HUES64 (cell line): ENCODE measurements around the gene UVRAG.

Experiments used
- H3K27ac ChIP-seq: 2 replicates; pipeline ENCODE4 v1.7.0; 2013; ENCODE audit warnings: low read depth, low read length, inconsistent platforms
- H3K27me3 ChIP-seq: 2 replicates; pipeline ENCODE4 v1.6.1; 2013; ENCODE audit warnings: mild to moderate bottlenecking, low read length; ENCODE audit not compliant: insufficient read depth
- H3K36me3 ChIP-seq: 2 replicates; pipeline ENCODE4 v1.6.1; 2013; ENCODE audit warnings: mild to moderate bottlenecking, low read length; ENCODE audit not compliant: insufficient read depth
- H3K4me1 ChIP-seq: 2 replicates; pipeline ENCODE4 v1.6.1; 2013; ENCODE audit warnings: mild to moderate bottlenecking, low read length, moderate library complexity; ENCODE audit not compliant: insufficient read depth
- H3K4me3 ChIP-seq: 2 replicates; pipeline ENCODE4 v1.5.1; 2013; ENCODE audit warnings: mild to moderate bottlenecking, low read length, moderate library complexity
- H3K9ac ChIP-seq: 2 replicates; pipeline ENCODE4 v1.6.1; 2013; ENCODE audit warnings: mild to moderate bottlenecking, low read depth, low read length
- H3K9me3 ChIP-seq: 2 replicates; pipeline ENCODE4 v1.6.1; 2013; ENCODE audit warnings: low read depth, low read length; ENCODE audit not compliant: insufficient read depth
- WGBS: fragments of 150-250, 120-280 bp; methylation state at CpG from one replicate; pipeline ENCODE4 v1.1.7; 2013; ENCODE audit warnings: missing lambda C conversion rate; 5-methylcytosine and 5-hydroxymethylcytosine counted together

UVRAG gene

GRCh38 chr11:75775056-75775455 lies 40.0 kb upstream of the UVRAG start:
- H3K9me3 ChIP-seq, result no peaks in the 10 kb centered on the region
- no peak overlapping the region for H3K27ac ChIP-seq
- no peak overlapping the region for H3K4me3 ChIP-seq
- H3K27me3 ChIP-seq, result peaks cover 24% of the 10 kb centered on the region
- no peak overlapping the region for H3K9ac ChIP-seq
- WGBS, result 76% methylated on average over 3 of the region's 3 CpGs
- no peaks in the 10 kb centered on the region for H3K4me1 ChIP-seq
- no peaks in the 10 kb centered on the region for H3K36me3 ChIP-seq

GRCh38 chr11:75776546-75776945 lies 38.5 kb upstream of the UVRAG start:
- Histone ChIP-seq H3K27me3 (peaks cover 9% of the 10 kb centered on the region), H3K9me3 (no peaks in the 10 kb centered on the region), H3K4me3 (no peak overlapping the region), H3K36me3 (no peaks in the 10 kb centered on the region), H3K27ac (no peak overlapping the region), H3K9ac (no peak overlapping the region), H3K4me1 (no peaks in the 10 kb centered on the region)
- 92% methylated on average over 4 of the region's 4 CpGs for WGBS

- H3K27ac ChIP-seq, result no peak overlapping the region
- no peaks in the 10 kb centered on the region for H3K9me3 ChIP-seq
- H3K27me3 ChIP-seq, result no peaks in the 10 kb centered on the region
- 94% methylated on average over 13 of the region's 13 CpGs for WGBS
- no peak overlapping the region for H3K4me3 ChIP-seq
- no peaks in the 10 kb centered on the region for H3K36me3 ChIP-seq
- no peaks in the 10 kb centered on the region for H3K4me1 ChIP-seq
- H3K9ac ChIP-seq, result no peak overlapping the region
These were observed 37.4 kb upstream of the UVRAG start for GRCh38 chr11:75777461-75778110.

GRCh38 chr11:75778962-75779361 lies 36.0 kb upstream of the UVRAG start:
- 90% methylated on average over 5 of the region's 5 CpGs for WGBS
- no peaks in the 10 kb centered on the region for H3K36me3 ChIP-seq
- no peaks in the 10 kb centered on the region for H3K9me3 ChIP-seq
- H3K4me1 ChIP-seq, result no peaks in the 10 kb centered on the region
- no peak overlapping the region for H3K4me3 ChIP-seq
- H3K27me3 ChIP-seq, result no peaks in the 10 kb centered on the region
- no peak overlapping the region for H3K9ac ChIP-seq
- H3K27ac ChIP-seq, result no peak overlapping the region

GRCh38 chr11:75779960-75780359 lies 35.0 kb upstream of the UVRAG start:
- H3K4me1 ChIP-seq, result no peaks in the 10 kb centered on the region
- H3K27ac ChIP-seq, result no peak overlapping the region
- 90% methylated on average over 2 of the region's 2 CpGs for WGBS
- H3K36me3 ChIP-seq, result no peaks in the 10 kb centered on the region
- H3K4me3 ChIP-seq, result no peak overlapping the region
- H3K9ac ChIP-seq, result no peak overlapping the region
- H3K9me3 ChIP-seq, result no peaks in the 10 kb centered on the region
- no peaks in the 10 kb centered on the region for H3K27me3 ChIP-seq

- Histone ChIP-seq H3K4me3 (no peak overlapping the region), H3K27ac (no peak overlapping the region), H3K9ac (no peak overlapping the region), H3K27me3 (no peaks in the 10 kb centered on the region), H3K9me3 (no peaks in the 10 kb centered on the region), H3K4me1 (no peaks in the 10 kb centered on the region), H3K36me3 (no peaks in the 10 kb centered on the region)
- WGBS, result 91% methylated on average over 3 of the region's 3 CpGs
These were observed 34.1 kb upstream of the UVRAG start for GRCh38 chr11:75780888-75781287.

- Histone ChIP-seq H3K9ac (no peak overlapping the region), H3K4me3 (no peak overlapping the region), H3K27ac (no peak overlapping the region), H3K27me3 (no peaks in the 10 kb centered on the region), H3K9me3 (no peaks in the 10 kb centered on the region), H3K4me1 (no peaks in the 10 kb centered on the region), H3K36me3 (no peaks in the 10 kb centered on the region)
- 94% methylated on average over 7 of the region's 7 CpGs for WGBS
These were observed 33.7 kb upstream of the UVRAG start for GRCh38 chr11:75781296-75781695.

- H3K27ac ChIP-seq, result no peak overlapping the region
- no peaks in the 10 kb centered on the region for H3K36me3 ChIP-seq
- H3K27me3 ChIP-seq, result no peaks in the 10 kb centered on the region
- H3K9me3 ChIP-seq, result no peaks in the 10 kb centered on the region
- no peak overlapping the region for H3K4me3 ChIP-seq
- no peak overlapping the region for H3K9ac ChIP-seq
- H3K4me1 ChIP-seq, result no peaks in the 10 kb centered on the region
- 94% methylated on average over 6 of the region's 9 CpGs for WGBS
These were observed 33.2 kb upstream of the UVRAG start for GRCh38 chr11:75781831-75782230.

- no peaks in the 10 kb centered on the region for H3K27me3 ChIP-seq
- H3K27ac ChIP-seq, result no peak overlapping the region
- WGBS, result 94% methylated on average over 4 of the region's 4 CpGs
- no peaks in the 10 kb centered on the region for H3K4me1 ChIP-seq
- no peaks in the 10 kb centered on the region for H3K9me3 ChIP-seq
- no peaks in the 10 kb centered on the region for H3K36me3 ChIP-seq
- no peak overlapping the region for H3K9ac ChIP-seq
- no peak overlapping the region for H3K4me3 ChIP-seq
These were observed 32.3 kb upstream of the UVRAG start for GRCh38 chr11:75782540-75783263.

- Histone ChIP-seq H3K27me3 (no peaks in the 10 kb centered on the region), H3K36me3 (no peaks in the 10 kb centered on the region), H3K9me3 (no peaks in the 10 kb centered on the region), H3K4me1 (no peaks in the 10 kb centered on the region), H3K9ac (no peak overlapping the region), H3K4me3 (no peak overlapping the region), H3K27ac (no peak overlapping the region)
- WGBS, result 85% methylated on average over 4 of the region's 4 CpGs
These were observed 31.5 kb upstream of the UVRAG start for GRCh38 chr11:75783416-75784084.

- Histone ChIP-seq H3K4me3 (no peak overlapping the region), H3K4me1 (no peaks in the 10 kb centered on the region), H3K27me3 (no peaks in the 10 kb centered on the region), H3K9me3 (no peaks in the 10 kb centered on the region), H3K9ac (no peak overlapping the region), H3K36me3 (no peaks in the 10 kb centered on the region), H3K27ac (no peak overlapping the region)
- 85% methylated on average over 2 of the region's 2 CpGs for WGBS
These were observed 30.9 kb upstream of the UVRAG start for GRCh38 chr11:75784085-75784478.
